LHCN-M2 (cell line): ENCODE results near the gene SH2D2A. TPM values are rescaled to one million over a fixed set of nuclear protein-coding genes. Genes with fewer than 3 reads are reported as not detected.
A peak's percentile ranks its signal among the peaks of the same experiment; 100 is the strongest.

ENCODE experiments used
- DNase-seq: peaks from one replicate; pipeline ENCODE4 v3.0.0-alpha.2; 2012; ENCODE audit warnings: low read depth
- total RNA-seq: library from RNA; depleted of rRNA; stranded (reverse); fragments of >200 nt; gene quantifications from 2 replicates; pipeline ENCODE4 v1.2.3, GENCODE V29; 2014

The SH2D2A gene
- total RNA-seq, 1 experiment from 2014 or later = not detected

DNA sequence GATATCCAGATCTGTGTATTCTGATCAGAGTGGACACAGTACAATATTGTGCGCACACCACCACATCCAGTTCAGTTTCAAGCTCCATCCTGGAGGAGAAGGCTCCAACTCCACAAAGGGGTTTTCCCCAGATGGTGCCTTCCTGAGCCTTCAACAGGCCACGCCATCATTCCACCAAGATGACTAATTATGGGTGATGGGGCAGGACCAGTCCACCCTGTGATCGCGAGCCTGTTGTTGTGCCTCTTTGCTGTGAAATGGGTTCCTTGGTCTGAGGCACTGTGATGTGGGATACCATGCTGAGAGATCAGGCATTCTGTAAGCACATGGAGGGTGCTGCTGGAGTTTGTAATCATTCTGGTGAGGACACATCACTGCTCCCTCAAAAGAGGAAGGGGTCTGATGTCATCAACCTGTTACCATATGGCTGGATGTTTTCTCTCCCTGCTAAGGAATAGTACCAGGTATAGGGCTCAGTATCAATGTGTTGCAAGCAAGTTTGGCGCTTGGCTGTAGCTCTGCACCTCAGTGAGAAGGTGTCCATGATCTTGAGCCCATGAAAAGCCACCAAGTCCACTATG lies 6.7 kb upstream of the SH2D2A start:
- DNase-seq = no peak

DNA sequence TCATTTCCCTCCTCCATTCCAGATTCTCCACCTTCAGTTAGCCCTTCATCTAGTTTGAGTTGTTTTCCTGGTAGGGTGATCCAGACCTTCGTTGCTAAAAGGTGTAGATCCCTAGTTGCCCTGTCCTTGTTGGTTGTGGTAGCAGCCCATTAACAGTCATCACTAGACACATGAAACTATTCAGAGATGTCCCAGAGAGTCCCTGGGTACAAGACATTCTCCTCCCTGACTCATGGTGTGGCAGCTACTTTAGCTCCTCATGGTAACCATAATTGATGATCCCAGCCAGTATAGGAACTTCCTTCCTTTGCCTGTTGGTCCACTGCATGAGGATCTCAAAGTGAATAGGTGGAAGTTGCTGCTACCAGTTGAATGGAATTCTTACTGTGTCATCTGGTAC lies 6.0 kb upstream of the SH2D2A start:
- no peak for DNase-seq

DNA sequence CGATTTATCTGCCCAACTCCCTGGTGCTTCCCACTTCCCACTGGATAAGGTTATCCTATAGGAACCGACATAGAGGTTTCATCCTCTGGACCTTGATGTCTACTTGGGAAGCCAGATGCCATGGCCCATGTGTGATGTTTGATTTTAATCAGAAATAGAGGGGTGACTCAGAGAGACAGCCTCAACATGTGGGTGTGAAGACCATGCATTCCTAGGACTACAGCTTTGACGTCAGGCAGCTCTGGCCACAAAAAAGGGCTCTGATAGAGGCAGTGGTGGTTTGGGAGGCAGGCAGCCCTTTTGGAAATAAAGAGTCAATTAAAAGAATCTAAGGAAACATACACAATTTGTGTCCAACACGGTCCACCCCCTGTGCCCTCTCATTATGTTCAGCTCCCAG lies 5.2 kb upstream of the SH2D2A start:
- DNase-seq = peak; percentile 44

DNA sequence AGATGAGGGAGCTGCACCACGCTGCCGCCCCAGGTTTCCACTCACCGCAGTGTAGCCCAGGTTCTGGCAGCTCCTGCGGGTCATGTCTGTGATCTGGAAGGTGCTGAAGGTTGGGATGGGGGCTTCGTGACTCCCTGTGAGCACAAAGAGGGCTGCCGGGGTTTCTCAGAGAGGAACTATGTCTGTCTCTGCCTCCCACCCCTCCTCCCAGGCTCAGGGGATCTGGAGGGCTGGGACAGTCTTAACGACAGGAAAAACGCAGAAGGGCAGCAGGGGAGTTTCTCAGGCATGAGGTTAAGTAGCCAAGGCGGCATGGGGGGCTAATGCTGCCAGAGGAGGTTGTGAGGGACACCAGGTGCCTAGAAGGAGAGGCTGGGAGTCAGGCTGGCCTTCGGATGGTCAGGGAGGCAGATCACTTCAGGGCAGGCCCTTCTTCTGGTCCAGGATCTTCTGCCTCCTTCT lies 656 bp downstream of the SH2D2A start:
- no peak for DNase-seq

DNA sequence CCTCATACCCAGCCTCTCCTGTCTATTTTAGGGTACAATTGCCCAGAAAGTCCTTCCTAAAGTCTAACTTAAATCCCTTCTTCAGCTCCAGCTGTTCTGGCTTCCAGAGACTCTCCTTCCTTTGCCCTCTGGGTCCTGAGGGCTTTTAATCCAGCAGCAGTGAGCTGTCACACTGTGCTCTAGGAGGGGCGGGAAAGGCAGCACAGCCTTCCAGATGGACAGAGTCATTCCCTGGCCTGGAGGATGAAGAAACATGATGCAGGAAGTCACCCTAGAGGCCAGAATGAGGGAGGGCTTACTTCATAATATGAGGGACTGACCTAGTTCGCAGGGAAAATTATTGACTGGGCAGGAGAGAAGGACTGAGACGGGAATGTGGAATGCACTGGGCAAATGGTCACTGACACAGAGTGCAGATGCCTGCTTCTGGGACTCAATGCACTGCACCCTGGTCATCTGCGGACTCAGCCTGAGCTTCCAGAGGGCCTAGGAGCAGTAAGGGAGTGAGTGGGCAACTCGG lies 1.3 kb downstream of the SH2D2A start:
- peak; percentile 69 for DNase-seq

DNA sequence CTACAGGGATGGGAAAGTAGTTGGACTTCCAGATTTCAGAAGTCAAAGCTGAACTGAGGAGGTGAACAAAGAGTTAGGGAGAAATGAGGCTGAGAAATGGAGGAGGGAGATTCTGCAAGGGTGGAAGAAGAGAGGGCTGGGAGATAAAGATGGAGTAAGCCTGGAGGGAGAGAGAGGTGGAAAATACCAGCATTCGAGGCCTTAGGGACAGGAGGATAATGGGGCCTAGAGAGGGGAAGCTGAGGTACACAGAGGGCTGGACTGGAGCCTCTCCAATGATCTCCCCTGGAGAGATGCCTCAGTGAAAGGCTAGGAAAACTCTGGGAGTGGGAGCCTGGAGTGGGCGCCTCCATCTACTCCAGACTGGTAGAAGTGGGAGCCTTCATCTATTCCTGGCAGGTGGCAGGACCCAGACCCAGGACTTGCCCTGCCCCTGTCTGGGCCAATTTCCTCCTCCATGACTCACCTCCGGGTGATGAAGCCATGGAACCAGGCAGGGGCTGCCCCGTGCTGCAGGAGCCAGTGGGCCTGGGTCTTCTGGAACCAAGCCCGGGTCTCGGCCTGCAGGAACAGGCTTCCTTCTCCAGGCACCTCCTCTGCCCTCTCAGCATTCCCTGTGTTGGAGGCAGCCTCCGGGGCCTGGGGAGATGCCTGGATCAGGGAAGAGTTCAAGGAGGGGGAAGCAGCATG lies 1.9 kb downstream of the SH2D2A start:
- DNase-seq = no peak

DNA sequence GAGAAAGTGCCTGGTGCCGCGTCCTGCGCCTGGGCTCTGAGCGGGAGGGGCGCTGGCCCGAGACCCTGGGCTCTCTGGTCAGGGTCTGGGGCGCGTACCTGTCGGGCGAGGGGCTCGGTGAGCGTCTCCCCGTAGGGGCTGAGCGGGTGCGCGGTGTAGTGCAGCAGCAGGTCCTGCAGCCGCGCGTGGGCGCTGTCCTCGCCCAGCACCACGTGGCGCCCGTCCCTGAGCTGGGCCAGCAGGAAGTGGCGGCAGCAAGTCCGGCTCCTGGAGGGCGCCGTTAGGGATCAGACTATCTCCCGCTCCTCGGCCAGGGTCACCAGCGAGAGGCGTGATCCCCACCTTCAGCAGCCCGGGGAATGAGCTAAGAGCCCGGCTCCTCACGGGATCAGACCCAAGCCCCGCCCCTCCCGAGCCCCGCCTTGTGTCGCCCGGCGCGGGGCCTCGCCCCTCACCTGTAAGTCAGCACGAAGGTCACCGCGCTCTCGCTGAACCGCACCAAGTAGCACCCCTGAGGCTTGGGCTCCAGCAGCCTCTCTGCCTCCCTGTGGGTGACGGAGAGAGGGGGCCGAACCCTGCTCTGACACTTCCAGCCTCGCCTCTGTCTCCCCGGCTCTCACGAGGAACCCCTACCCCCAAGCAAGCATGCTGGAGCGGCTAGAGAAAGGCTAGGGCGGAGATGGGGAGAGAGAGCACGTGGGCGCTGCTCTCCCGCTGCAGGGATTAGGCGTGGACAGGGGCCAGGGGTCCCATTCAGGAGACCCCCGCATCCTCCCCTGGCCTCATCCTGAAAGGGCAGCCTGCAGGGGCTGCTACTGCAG lies 2.7 kb downstream of the SH2D2A start:
- no peak for DNase-seq

DNA sequence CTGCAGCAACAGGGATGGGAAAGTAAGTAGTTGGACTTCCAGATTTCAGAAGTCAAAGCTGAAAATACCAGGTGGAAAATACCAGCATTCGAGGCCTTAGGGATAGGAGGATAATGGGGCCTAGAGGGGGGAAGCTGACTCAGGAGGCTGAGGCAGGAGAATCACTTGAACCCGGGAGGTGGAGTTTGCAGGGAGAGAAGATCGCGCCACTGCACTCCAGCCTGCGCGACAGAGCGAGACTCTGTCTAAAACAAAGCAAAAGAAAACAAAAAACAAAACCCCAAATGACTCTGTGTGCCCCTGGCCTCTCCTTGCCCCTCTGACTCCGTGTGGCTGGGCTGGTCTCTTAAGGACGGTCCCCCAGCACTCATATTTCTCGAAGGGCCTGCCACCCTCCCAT lies 3.4 kb downstream of the SH2D2A start:
- no peak for DNase-seq

DNA sequence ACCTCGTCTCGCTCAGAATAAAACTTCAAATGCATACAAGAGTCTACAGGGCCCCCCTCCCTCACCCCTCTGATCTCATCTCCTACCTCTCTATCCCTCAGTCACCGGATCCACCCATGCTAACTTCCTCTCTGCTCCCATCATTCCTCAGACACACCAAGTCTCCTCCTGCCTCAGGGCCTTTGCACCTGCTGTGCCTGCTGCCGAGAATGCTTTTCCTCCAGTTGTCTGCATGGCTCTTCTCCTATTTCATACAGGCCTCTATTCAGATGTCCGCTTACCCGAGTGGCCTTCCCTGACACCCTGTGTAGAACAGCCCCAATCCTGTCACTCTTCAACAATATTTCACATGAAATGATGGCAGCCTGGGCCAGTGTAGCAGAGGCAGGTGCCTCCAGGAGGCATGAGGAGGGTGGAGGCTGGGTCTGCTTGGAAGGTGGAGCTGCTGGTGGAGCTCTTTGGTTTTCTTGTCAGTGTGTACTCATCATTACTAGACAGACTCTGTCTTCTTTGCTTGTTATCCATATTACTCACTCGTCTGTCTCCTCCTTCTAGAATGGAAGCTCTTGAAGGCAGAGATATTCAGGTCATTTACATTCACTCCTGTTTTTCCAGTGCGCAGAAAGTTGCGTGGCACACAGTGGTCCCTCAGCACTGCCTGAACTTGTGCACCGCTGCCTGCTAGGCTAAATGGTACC lies 4.2 kb downstream of the SH2D2A start:
- no peak for DNase-seq

DNA sequence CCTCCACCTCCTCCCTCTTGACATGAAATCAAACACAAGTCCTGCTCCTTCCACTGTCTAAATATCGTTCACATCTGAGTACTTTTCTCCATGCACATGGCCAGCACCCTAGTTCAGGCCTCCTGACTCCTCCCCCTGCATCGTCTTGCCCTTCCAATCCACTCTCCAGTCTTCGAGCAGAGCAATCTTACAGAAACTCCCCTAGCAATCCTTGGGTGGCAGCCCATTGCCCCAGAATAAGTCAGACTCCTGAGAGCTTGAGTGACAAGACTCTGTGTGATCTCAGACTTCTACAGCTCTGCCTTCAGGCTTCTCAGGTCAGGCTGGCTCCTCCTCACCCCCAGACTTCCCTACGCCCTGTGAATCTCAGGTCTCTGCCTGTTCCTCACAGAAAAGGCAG lies 5.5 kb downstream of the SH2D2A start:
- DNase-seq = no peak

DNA sequence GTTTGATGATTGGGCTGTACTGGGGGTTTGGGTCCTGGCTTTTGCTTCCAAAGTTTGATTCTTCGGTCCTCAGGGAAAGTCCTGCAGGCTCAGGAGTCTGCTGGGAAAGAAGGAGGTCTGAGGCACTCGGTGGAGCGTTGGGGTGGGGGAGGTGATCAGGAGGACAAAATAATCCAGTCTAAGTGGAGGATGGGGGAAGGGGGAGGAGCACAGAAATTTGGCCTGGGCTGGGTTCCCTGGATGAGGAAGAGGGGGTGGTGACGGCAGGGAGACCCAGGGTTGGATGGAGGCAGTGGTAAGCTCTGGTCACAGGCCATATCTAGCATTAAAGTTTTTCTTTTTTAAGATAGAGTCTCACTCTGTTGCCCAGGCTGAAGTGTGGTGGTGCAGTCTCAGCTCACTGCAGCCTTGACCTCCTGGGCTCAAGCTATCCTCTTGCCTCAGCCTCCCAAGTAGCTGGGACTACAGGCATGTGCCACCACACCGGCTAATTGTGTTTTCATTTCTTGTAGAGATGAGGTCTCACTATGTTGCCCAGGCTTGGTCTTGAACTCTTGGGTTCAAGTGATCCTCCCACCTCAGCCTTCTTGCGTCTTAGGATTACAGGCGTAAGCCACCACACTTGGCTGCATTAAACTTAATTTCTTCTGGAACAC lies 6.8 kb downstream of the SH2D2A start:
- no peak for DNase-seq

DNA sequence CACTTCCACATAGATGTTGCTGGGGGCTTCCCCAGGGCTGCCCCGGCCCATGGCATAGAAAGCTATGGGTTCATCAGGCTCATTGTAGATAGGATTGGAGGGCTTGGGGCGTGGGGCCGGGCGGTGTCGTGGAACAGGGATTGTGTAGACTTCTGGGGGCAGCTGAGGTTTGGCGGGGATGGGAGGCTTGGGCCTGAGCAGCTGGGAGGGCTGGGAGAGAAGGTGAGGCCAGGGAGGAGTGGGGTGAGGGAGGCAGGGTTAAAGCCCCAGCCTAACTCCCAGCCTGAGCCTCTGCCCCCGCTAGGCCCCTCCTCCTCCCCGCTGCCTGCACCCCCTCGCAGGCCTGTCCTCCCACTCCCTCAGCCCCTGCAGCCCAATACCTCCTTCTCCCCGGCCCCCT lies 7.4 kb downstream of the SH2D2A start:
- no peak for DNase-seq

DNA sequence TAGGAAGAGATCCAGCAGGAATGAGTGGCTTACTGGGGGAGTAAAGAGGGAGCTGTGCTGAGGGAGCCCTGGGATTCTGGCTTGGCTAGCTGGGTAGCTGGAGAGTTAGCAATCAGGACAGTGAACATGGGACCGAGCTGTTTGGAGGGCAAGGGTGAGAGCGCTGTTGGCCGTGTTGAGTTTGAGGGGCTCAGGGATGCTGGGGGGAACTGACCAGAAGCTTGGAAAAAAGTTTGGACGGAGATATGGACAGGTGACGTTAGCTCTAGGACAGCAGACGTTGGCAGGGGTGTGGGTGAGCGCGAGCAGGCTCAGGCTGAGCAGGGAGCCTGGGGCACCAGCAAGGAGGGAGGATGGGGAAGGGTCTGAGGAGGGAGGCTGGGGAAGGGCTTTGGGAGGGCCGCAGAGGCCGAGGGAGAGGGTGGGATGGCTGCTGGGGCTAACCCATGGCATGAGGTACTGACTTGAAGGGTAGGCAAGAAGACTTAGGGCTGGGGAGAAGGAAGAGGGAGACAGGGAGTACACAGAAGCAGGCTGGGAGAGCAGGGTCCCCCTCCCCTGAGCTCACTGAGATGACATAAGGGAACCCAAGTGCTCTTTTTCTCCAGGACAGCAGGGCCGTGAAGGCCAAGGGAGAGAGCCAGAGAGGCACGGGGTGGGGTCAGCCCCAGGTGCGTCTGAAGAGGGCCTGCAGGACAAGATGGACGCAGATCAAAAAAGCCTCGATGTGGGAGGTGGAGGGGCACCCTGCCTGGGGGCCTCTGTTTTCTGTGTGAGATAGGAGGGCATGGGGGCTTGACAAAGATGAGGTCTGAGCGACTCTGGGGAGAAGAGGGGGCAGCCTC lies 8.2 kb downstream of the SH2D2A start:
- no peak for DNase-seq

DNA sequence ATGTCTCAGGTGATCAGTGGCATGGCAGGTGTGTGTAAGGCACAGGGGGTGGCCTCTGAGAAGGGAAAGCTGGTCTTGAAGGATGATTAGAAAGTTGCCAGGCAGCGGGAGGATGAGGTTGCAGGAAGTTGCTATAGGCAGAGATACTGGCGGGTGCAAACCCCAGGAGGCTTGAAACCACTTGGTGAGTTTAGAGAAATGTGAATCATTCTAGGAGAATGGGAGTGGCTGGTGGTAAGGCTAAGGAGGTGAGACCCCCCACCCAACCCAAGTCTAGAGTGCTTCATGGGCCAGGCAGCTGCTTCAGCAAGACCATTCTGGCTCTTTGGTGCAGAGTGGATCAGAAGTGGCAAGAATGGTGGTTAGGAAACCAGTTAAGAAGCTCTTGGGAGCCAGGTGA lies 9.0 kb downstream of the SH2D2A start:
- no peak for DNase-seq

DNA sequence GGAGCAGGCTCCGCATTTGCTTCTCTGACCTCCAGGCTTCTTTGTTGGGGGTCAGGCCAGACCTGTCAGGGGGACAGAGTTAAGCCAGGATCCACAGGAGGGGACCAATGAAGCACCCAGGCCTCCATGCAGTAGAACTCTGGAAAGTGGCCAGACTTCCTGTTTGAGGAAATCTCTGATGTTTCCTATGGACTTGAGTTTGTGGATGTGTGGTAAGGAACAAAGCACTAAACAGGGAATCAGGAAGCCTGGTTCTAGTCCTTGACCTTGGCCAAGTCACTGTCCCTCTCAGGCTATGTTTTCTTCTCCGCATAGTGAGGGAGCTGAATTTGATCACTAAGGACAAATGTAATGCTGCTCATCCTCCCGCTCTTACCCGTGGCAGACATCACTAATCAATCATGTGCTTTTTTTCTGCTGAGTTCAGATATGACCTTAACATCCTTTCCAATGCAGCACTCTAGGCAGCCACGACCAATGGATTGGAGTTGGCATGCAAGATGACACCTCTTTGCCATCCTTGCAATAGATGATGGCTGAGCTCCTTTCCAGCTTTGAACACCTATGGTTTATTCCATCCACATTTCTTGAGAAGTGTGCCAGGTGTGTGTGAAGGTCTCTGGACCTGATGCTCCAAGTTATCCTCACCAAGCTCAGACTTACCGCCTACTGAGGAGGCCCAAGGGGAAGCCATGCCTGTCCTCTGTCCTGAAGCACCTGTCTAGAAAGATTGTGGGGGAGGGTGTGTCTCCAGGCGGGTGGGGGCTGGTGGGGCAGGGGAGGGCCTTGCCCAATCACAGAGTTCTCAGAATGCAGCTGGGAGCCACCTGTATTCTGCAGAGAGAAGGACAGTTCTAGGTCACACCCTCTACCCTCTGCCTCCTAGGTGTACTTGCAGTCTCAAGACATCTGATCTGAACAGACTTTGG lies 9.9 kb downstream of the SH2D2A start:
- no peak for DNase-seq

DNA sequence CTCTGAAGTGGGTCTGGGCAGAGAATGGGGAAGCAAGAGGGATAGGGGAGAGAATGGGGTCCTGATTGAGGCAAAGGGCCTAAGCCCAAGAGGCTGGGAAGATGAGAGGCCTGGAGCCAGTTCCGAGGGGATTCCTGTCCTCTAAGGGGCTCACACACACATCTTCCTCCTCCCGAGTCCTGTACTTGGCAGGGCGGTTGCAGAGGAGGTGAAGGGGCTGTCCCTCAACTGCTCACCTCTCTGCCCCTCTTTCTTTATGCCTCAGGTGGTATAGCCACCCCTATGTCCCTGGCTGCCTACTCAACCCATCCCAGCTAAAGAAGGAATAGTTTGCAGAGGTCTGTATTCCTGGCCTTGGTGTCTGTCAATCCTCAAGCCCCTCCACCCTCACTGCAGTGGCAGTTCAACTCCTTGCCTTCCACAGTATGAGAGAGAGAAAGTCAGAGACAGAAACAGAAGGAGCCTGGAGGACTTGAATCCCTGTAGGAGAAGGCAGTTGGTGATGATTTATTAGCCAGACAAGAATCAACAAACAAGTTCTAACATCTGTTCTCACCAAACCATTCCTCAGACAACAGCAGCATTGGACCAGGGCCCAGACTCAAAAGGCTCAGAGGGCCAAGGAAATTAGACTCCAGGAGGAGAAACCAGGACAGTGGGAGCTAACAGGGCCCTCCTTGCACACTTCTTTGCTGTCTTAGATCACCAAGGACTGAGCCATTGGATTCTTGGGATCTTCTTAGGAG lies 10.7 kb downstream of the SH2D2A start:
- peak; percentile 81 for DNase-seq

DNA sequence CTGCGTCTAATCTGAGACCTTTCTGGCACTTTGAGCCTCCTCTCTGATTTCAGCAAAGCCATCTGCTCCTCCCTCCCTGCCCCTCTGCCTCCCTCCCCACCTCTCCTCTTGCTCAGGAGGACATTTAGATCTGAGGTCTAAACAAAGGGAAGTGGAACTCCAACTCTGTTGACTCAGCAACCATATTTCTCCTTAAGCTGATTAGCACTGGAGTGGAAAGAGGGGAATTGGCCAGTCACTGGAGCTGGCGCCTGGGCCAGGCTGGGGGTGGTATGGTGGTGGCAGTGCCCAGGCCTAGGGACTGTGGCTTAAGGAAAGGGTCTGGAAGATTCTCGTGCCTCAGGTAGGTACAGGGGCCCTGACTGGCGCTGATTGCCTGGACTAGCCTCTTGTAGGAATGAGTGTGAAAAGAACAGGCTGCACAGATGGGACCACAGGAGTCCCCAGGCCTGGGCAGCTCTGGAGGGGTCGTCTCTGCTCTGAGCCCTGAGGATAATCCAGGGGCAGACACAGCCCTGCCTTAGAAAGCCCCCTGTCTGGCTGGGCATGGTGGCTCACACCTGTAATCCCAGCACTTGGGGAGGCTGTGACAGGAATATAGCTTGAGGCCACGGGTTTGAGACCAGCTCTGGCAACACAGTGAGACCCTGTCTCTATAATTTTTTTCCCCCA lies 11.9 kb downstream of the SH2D2A start:
- no peak for DNase-seq

DNA sequence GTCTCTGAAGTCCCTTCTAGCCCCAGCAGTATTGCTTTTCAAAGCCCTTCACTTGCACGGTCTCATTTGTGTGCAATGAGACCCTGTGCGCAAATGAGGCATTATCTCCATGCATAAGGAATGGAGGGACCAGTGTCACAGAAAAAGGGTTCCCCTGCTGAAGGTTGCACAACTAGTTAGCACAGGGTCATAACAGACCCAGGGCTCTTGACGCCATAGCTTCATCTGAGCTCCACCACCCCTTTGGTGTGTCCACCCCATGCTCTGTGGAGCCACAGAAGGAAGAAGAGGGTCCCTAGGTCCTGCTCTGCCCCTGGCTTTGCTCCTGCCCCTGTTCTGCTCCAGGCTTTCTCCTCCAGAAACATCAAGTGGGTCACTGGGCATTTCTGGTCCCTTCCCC lies 12.6 kb downstream of the SH2D2A start:
- DNase-seq = no peak
